ENCODE measurements around the gene B3GNT3. TPM values are rescaled to one million over a fixed set of nuclear protein-coding genes. Genes with fewer than 3 reads are reported as not detected.

B3GNT3 gene
- total and polyA plus RNA-seq, 2 of the 13 experiments (the other 11 are each of a cell fraction or from before 2014, with no cell fraction given), result 0.86 to 4.0 TPM

GRCh38 chr19:17847538-17848366 is 52.8 kb downstream of the B3GNT3 start, which contains the start of gene JAK3 (continued):
- TF ChIP-seq ASH2L (IDR thresholded peaks at IDR 0.05; ENCODE audit: insufficient read length, low read depth, low read length) (peak; percentile 55), SRSF9 (IDR thresholded peaks at IDR 0.05; ENCODE audit: borderline replicate concordance, insufficient read depth, low read depth, low read length, poor library complexity, severe bottlenecking) (no peak), ZNF10 (CRISPR knock-in tag; IDR thresholded peaks at IDR 0.05; ENCODE audit: borderline replicate concordance, low read depth) (no peak), HOXA3 (CRISPR knock-in tag; IDR thresholded peaks at IDR 0.05) (0 out of 2 replicates have a peak, but pooled peaks have one; percentile 36), ZNF557 (CRISPR knock-in tag; IDR thresholded peaks at IDR 0.05) (no peak), SMAD1 (CRISPR knock-in tag; IDR thresholded peaks at IDR 0.05; ENCODE audit: borderline replicate concordance, low read depth) (no peak), HDAC1 (CRISPR knock-in tag; IDR thresholded peaks at IDR 0.05) (peak; percentile 60), ZNF567 (CRISPR knock-in tag; IDR thresholded peaks at IDR 0.05; ENCODE audit: borderline replicate concordance) (no peak), POLR2G (IDR thresholded peaks at IDR 0.05; ENCODE audit: low read depth, low read length) (peak; percentile 83), MTERF4 (CRISPR knock-in tag; IDR thresholded peaks at IDR 0.05) (no peak), FOXJ3 (CRISPR knock-in tag; IDR thresholded peaks at IDR 0.05; ENCODE audit: borderline replicate concordance) (no peak), REL (CRISPR knock-in tag; conservative IDR thresholded peaks at IDR 0.05) (no peak), SMYD3 (CRISPR knock-in tag; IDR thresholded peaks at IDR 0.05) (no peak), LRRFIP1 (CRISPR knock-in tag; conservative IDR thresholded peaks at IDR 0.05) (no peak)
- TF ChIP-seq, protein P1, sequence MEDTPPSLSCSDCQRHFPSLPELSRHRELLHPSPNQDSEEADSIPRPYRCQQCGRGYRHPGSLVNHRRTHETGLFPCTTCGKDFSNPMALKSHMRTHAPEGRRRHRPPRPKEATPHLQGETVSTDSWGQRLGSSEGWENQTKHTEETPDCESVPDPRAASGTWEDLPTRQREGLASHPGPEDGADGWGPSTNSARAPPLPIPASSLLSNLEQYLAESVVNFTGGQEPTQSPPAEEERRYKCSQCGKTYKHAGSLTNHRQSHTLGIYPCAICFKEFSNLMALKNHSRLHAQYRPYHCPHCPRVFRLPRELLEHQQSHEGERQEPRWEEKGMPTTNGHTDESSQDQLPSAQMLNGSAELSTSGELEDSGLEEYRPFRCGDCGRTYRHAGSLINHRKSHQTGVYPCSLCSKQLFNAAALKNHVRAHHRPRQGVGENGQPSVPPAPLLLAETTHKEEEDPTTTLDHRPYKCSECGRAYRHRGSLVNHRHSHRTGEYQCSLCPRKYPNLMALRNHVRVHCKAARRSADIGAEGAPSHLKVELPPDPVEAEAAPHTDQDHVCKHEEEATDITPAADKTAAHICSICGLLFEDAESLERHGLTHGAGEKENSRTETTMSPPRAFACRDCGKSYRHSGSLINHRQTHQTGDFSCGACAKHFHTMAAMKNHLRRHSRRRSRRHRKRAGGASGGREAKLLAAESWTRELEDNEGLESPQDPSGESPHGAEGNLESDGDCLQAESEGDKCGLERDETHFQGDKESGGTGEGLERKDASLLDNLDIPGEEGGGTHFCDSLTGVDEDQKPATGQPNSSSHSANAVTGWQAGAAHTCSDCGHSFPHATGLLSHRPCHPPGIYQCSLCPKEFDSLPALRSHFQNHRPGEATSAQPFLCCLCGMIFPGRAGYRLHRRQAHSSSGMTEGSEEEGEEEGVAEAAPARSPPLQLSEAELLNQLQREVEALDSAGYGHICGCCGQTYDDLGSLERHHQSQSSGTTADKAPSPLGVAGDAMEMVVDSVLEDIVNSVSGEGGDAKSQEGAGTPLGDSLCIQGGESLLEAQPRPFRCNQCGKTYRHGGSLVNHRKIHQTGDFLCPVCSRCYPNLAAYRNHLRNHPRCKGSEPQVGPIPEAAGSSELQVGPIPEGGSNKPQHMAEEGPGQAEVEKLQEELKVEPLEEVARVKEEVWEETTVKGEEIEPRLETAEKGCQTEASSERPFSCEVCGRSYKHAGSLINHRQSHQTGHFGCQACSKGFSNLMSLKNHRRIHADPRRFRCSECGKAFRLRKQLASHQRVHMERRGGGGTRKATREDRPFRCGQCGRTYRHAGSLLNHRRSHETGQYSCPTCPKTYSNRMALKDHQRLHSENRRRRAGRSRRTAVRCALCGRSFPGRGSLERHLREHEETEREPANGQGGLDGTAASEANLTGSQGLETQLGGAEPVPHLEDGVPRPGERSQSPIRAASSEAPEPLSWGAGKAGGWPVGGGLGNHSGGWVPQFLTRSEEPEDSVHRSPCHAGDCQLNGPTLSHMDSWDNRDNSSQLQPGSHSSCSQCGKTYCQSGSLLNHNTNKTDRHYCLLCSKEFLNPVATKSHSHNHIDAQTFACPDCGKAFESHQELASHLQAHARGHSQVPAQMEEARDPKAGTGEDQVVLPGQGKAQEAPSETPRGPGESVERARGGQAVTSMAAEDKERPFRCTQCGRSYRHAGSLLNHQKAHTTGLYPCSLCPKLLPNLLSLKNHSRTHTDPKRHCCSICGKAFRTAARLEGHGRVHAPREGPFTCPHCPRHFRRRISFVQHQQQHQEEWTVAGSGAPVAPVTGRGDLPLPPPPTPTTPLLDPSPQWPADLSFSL (CRISPR knock-in tag; IDR thresholded peaks at IDR 0.05), result no peak
- TF ChIP-seq, protein P2, sequence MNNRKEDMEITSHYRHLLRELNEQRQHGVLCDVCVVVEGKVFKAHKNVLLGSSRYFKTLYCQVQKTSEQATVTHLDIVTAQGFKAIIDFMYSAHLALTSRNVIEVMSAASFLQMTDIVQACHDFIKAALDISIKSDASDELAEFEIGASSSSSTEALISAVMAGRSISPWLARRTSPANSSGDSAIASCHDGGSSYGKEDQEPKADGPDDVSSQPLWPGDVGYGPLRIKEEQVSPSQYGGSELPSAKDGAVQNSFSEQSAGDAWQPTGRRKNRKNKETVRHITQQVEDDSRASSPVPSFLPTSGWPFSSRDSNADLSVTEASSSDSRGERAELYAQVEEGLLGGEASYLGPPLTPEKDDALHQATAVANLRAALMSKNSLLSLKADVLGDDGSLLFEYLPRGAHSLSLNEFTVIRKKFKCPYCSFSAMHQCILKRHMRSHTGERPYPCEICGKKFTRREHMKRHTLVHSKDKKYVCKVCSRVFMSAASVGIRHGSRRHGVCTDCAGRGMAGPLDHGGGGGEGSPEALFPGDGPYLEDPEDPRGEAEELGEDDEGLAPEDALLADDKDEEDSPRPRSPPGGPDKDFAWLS (CRISPR knock-in tag; IDR thresholded peaks at IDR 0.05; ENCODE audit: borderline replicate concordance), result no peak

Measured in HepG2 (cell line).